Esophagus squamous epithelium (tissue), 5 donors: ENCODE data around the gene MYADM. TPM values are rescaled to one million over a fixed set of nuclear protein-coding genes. Genes with fewer than 3 reads are reported as not detected.

Experiments used
- DNase-seq: peaks from one replicate; lab custom pipeline; 2025; lab: John Stamatoyannopoulos, UW
- H3K27ac ChIP-seq, 4 donors: fragments of 200-600 bp; sonication (generic); one replicate each; pipeline ENCODE4 v1.5.1; 2016 to 2019; ENCODE audit warnings: mild to moderate bottlenecking in 1 of 4
- H3K27me3 ChIP-seq, 4 donors: fragments of 200-600 bp; sonication (generic); 1 replicate in 3 of 4; 2 replicates in 1 of 4; pipeline versions ENCODE4 v1.5.1 to v1.6.0; 2017 to 2021; ENCODE audit warnings: antibody characterized with exemption in 1 of 4
- H3K36me3 ChIP-seq, 3 donors: fragments of 200-600 bp; sonication (generic); one replicate each; pipeline ENCODE4 v1.5.1; 2016 to 2019
- H3K4me1 ChIP-seq, 3 donors: fragments of 200-600 bp; sonication (generic); one replicate each; pipeline ENCODE4 v1.5.1; 2017 to 2019
- H3K4me3 ChIP-seq, 4 donors: fragments of 200-600 bp; sonication (generic); 1 replicate in 3 of 4; 2 replicates in 1 of 4; pipeline ENCODE4 v1.5.1; 2016 to 2019; ENCODE audit warnings: mild to moderate bottlenecking in 2 of 4, moderate library complexity in 1 of 4
- H3K9me3 ChIP-seq, 3 donors: fragments of 200-600 bp; sonication (generic); one replicate each; pipeline ENCODE4 v1.5.1; 2016 to 2019
- CTCF ChIP-seq, 6 experiments: fragments of 450-650 bp in 4 of 6; fragments of 200-600 bp in 2 of 6; sonication (generic) in 2 of 6; IDR thresholded peaks; one replicate each; pipeline ENCODE4 v1.5.1; 2016 to 2019; ENCODE audit warnings: antibody characterized with exemption in 6 of 6, mild to moderate bottlenecking in 4 of 6, moderate library complexity in 4 of 6
- POLR2A ChIP-seq, 4 donors: fragments of 450-650 bp; IDR thresholded peaks; one replicate each; pipeline ENCODE4 v1.6.1; 2017; ENCODE audit warnings: antibody characterized with exemption in 4 of 4, mild to moderate bottlenecking in 4 of 4, moderate library complexity in 3 of 4
- WGBS, 2 donors: methylation state at CpG; one replicate each; pipeline ENCODE4 v1.1.5; 2018; 5-methylcytosine and 5-hydroxymethylcytosine counted together
- intact Hi-C: fragments of 100-400 bp; cut with DNase I; formaldehyde crosslinking; loops from one replicate; pipeline ENCODE4 v1.15.0; 2022
- total RNA-seq, 4 donors: library from RNA; depleted of rRNA; stranded (reverse); fragments of >200 nt; gene quantifications; one replicate each; pipeline ENCODE4 v1.1.0, GENCODE V29; 2016
- donor health status: DM: yes; HTN: yes; CAD: no.

The MYADM gene
- total RNA-seq, 4 donors from 2014 or later, result 4.1 to 30.7 (median 7.8) TPM

GRCh38 chr19:53896682-53897081 lies 29.0 kb downstream of the MYADM start:
- intact Hi-C loops, result no loop called here
- no peaks in the 10 kb centered on the region for H3K36me3 ChIP-seq
- WGBS, 2 donors, result 30 to 35% methylated on average over 2 to 4 of the region's 4 CpGs
- TF ChIP-seq POLR2A (IDR thresholded peaks at IDR 0.05) (no peak), CTCF (IDR thresholded peaks at IDR 0.05) (no peak)
- no peaks in the 10 kb centered on the region for H3K4me1 ChIP-seq
- no peak overlapping the region for H3K27ac ChIP-seq
- peaks cover 0 to 90% (median 0%) of the 10 kb centered on the region in 4 donors for H3K27me3 ChIP-seq
- H3K9me3 ChIP-seq, result no peaks in the 10 kb centered on the region
- no peak overlapping the region for H3K4me3 ChIP-seq
- no peak for DNase-seq

GRCh38 chr19:53897459-53897858 lies 29.8 kb downstream of the MYADM start:
- H3K27me3 ChIP-seq, result peaks cover 0 to 82% (median 0%) of the 10 kb centered on the region in 4 donors
- H3K9me3 ChIP-seq, result no peaks in the 10 kb centered on the region
- DNase-seq, result no peak
- H3K36me3 ChIP-seq, result no peaks in the 10 kb centered on the region
- H3K4me3 ChIP-seq, result no peak overlapping the region
- no peaks in the 10 kb centered on the region for H3K4me1 ChIP-seq
- no peak overlapping the region for H3K27ac ChIP-seq
- WGBS, 2 donors, result 42 to 49% methylated on average over 3 to 4 of the region's 4 CpGs
- intact Hi-C loops, result no loop called here
- TF ChIP-seq POLR2A (IDR thresholded peaks at IDR 0.05) (no peak), CTCF (IDR thresholded peaks at IDR 0.05) (no peak)

GRCh38 chr19:53898166-53898565 lies 30.5 kb downstream of the MYADM start:
- Histone ChIP-seq H3K4me3 (no peak overlapping the region), H3K36me3 (no peaks in the 10 kb centered on the region), H3K27ac (no peak overlapping the region), H3K27me3 (peaks cover 0 to 75% (median 0%) of the 10 kb centered on the region in 4 donors), H3K4me1 (no peaks in the 10 kb centered on the region), H3K9me3 (no peaks in the 10 kb centered on the region)
- no peak for TF ChIP-seq CTCF (IDR thresholded peaks at IDR 0.05)
- TF ChIP-seq POLR2A (IDR thresholded peaks at IDR 0.05), result no peak
- DNase-seq, result no peak
- WGBS, 2 donors, result 10 to 14% methylated on average over 8 to 12 of the region's 16 CpGs
- intact Hi-C loops, result no loop called here

- no peaks in the 10 kb centered on the region for H3K4me1 ChIP-seq
- H3K4me3 ChIP-seq, result no peak overlapping the region
- no peak overlapping the region for H3K27ac ChIP-seq
- H3K27me3 ChIP-seq, result peaks cover 0 to 73% (median 0%) of the 10 kb centered on the region in 4 donors
- H3K36me3 ChIP-seq, result no peaks in the 10 kb centered on the region
- TF ChIP-seq POLR2A (IDR thresholded peaks at IDR 0.05), result no peak
- no peak for TF ChIP-seq CTCF (IDR thresholded peaks at IDR 0.05)
- no peaks in the 10 kb centered on the region for H3K9me3 ChIP-seq
- no peak for DNase-seq
- 10 to 17% methylated on average over 2 to 19 of the region's 42 CpGs for WGBS, 2 donors
- intact Hi-C loops, result no loop called here
These were observed 31.1 kb downstream of the MYADM start for GRCh38 chr19:53898636-53899341.

GRCh38 chr19:53900191-53900860 lies 32.6 kb downstream of the MYADM start:
- WGBS, 2 donors, result 87 to 95% methylated on average over 17 to 18 of the region's 27 CpGs
- H3K4me3 ChIP-seq, result no peak overlapping the region
- intact Hi-C loops, result loop anchor here (5.0 kb wide), 1 partner anchor 127 kb away; no protein-coding TSS in a partner anchor
- no peaks in the 10 kb centered on the region for H3K9me3 ChIP-seq
- peaks cover 0 to 73% (median 0%) of the 10 kb centered on the region in 4 donors for H3K27me3 ChIP-seq
- no peak for DNase-seq
- H3K4me1 ChIP-seq, result no peaks in the 10 kb centered on the region
- H3K36me3 ChIP-seq, result no peaks in the 10 kb centered on the region
- no peak overlapping the region for H3K27ac ChIP-seq
- no peak for TF ChIP-seq POLR2A (IDR thresholded peaks at IDR 0.05)
- no peak for TF ChIP-seq CTCF (IDR thresholded peaks at IDR 0.05)
